ENCODE measurements around the gene OTC. TPM values are rescaled to one million over a fixed set of nuclear protein-coding genes. Genes with fewer than 3 reads are reported as not detected.

OTC gene
- total RNA-seq, 3 donors from 2014 or later (not counting 1 experiment from before 2014, with no cell fraction given), result not detected

- Histone ChIP-seq H3K36me3 (ENCODE audit: control insufficient read depth, insufficient read depth, low read length) (no peaks in the 10 kb centered on the region), H3K9me3 (ENCODE audit: control insufficient read depth, insufficient read depth, low read length) (no peaks in the 10 kb centered on the region), H3K27me3 (ENCODE audit: control insufficient read depth, insufficient read depth, low read length) (no peaks in the 10 kb centered on the region), H3K4me1 (ENCODE audit: control insufficient read depth, insufficient read depth, low read length) (no peaks in the 10 kb centered on the region), H3K27ac (ENCODE audit: low read length) (no peak overlapping the region), H3K4me3 (ENCODE audit: low read length) (no peak overlapping the region)
- H3K9me3 Mint-ChIP-seq, result no peaks in the 10 kb centered on the region
- WGBS (ENCODE audit: insufficient coverage), result 46% methylated on average over 2 of the region's 4 CpGs
- H3K4me3 Mint-ChIP-seq, result no peak overlapping the region
- peaks cover 0 to 16% of the 10 kb centered on the region in 2 donors for H3K27me3 Mint-ChIP-seq (ENCODE audit: low read depth in 2 of 2)
- intact Hi-C loops (cut with micrococcal nuclease), result no loop called here
- DNase-seq (no peak), ATAC-seq (no peak)
- no peaks in the 10 kb centered on the region for H3K36me3 Mint-ChIP-seq
- H3K27ac Mint-ChIP-seq, result no peak overlapping the region
- TF ChIP-seq, protein P1, sequence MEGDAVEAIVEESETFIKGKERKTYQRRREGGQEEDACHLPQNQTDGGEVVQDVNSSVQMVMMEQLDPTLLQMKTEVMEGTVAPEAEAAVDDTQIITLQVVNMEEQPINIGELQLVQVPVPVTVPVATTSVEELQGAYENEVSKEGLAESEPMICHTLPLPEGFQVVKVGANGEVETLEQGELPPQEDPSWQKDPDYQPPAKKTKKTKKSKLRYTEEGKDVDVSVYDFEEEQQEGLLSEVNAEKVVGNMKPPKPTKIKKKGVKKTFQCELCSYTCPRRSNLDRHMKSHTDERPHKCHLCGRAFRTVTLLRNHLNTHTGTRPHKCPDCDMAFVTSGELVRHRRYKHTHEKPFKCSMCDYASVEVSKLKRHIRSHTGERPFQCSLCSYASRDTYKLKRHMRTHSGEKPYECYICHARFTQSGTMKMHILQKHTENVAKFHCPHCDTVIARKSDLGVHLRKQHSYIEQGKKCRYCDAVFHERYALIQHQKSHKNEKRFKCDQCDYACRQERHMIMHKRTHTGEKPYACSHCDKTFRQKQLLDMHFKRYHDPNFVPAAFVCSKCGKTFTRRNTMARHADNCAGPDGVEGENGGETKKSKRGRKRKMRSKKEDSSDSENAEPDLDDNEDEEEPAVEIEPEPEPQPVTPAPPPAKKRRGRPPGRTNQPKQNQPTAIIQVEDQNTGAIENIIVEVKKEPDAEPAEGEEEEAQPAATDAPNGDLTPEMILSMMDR (IDR thresholded peaks at IDR 0.05), result no peak
- H3K4me1 Mint-ChIP-seq, result no peaks in the 10 kb centered on the region
Observed at GRCh38 chrX:38357747-38358673, 5.6 kb downstream of the OTC start.

- no peak for DNase-seq
- H3K4me1 ChIP-seq (ENCODE audit: control insufficient read depth, insufficient read depth, low read length), result no peaks in the 10 kb centered on the region
- Mint-ChIP-seq H3K27me3 (ENCODE audit: low read depth in 2 of 2) (peaks cover 0 to 26% of the 10 kb centered on the region in 2 donors), H3K27ac (no peak overlapping the region), H3K36me3 (no peaks in the 10 kb centered on the region), H3K4me3 (no peak overlapping the region), H3K9me3 (no peaks in the 10 kb centered on the region), H3K4me1 (no peaks in the 10 kb centered on the region)
- H3K9me3 ChIP-seq (ENCODE audit: control insufficient read depth, insufficient read depth, low read length), result no peaks in the 10 kb centered on the region
- no peaks in the 10 kb centered on the region for H3K27me3 ChIP-seq (ENCODE audit: control insufficient read depth, insufficient read depth, low read length)
- intact Hi-C loops (cut with micrococcal nuclease), result no loop called here
- TF ChIP-seq, protein P1 (IDR thresholded peaks at IDR 0.05), result no peak
- no peaks in the 10 kb centered on the region for H3K36me3 ChIP-seq (ENCODE audit: control insufficient read depth, insufficient read depth, low read length)
- ATAC-seq, result no peak
- H3K27ac ChIP-seq (ENCODE audit: low read length), result no peak overlapping the region
- H3K4me3 ChIP-seq (ENCODE audit: low read length), result no peak overlapping the region
Observed at GRCh38 chrX:38363046-38363445, 10.6 kb downstream of the OTC start.

GRCh38 chrX:38365954-38366353 is 13.6 kb downstream of the OTC start:
- intact Hi-C loops (cut with micrococcal nuclease), result no loop called here
- Histone ChIP-seq H3K27me3 (ENCODE audit: control insufficient read depth, insufficient read depth, low read length) (no peaks in the 10 kb centered on the region), H3K9me3 (ENCODE audit: control insufficient read depth, insufficient read depth, low read length) (no peaks in the 10 kb centered on the region), H3K4me3 (ENCODE audit: low read length) (no peak overlapping the region), H3K27ac (ENCODE audit: low read length) (no peak overlapping the region), H3K36me3 (ENCODE audit: control insufficient read depth, insufficient read depth, low read length) (no peaks in the 10 kb centered on the region), H3K4me1 (ENCODE audit: control insufficient read depth, insufficient read depth, low read length) (no peaks in the 10 kb centered on the region)
- Mint-ChIP-seq H3K27me3 (ENCODE audit: low read depth in 2 of 2) (peaks cover 0 to 37% of the 10 kb centered on the region in 2 donors), H3K27ac (no peak overlapping the region), H3K36me3 (no peaks in the 10 kb centered on the region), H3K4me1 (no peaks in the 10 kb centered on the region), H3K4me3 (no peak overlapping the region), H3K9me3 (no peaks in the 10 kb centered on the region)
- DNase-seq, result no peak
- WGBS (ENCODE audit: insufficient coverage), result 100% methylated on average over 1 of the region's 3 CpGs
- ATAC-seq, result no peak
- TF ChIP-seq, protein P1 (IDR thresholded peaks at IDR 0.05), result no peak

All from natural killer cell (primary cell).